Mesodermal cell (in vitro differentiated cells): ENCODE data around the gene SMIM10L2A.
"Not testable (repeated sequence)": the region's sequence is repeated elsewhere in the genome, so short reads cannot be mapped to it uniquely, and the experiment has no call there.

ENCODE experiments used
- H3K27ac ChIP-seq: 2 replicates; pipeline ENCODE4 v1.7.0; 2013; ENCODE audit warnings: mild to moderate bottlenecking, low read depth, low read length, moderate library complexity; ENCODE audit not compliant: severe bottlenecking
- H3K36me3 ChIP-seq: 2 replicates; pipeline ENCODE4 v1.7.1; 2013; ENCODE audit warnings: mild to moderate bottlenecking, low read length, moderate library complexity; ENCODE audit not compliant: control insufficient read depth, insufficient read depth
- H3K4me1 ChIP-seq: one replicate; pipeline ENCODE4 v1.7.1; 2013; ENCODE audit warnings: mild to moderate bottlenecking, low read length; ENCODE audit not compliant: insufficient read depth, control insufficient read depth, poor library complexity, severe bottlenecking
- H3K4me3 ChIP-seq: 2 replicates; pipeline ENCODE4 v1.7.0; 2013; ENCODE audit warnings: low read length, control low read depth, mild to moderate bottlenecking; ENCODE audit not compliant: insufficient read depth, poor library complexity, severe bottlenecking; ENCODE audit errors: extremely low read depth
- H3K9me3 ChIP-seq: 2 replicates; pipeline ENCODE4 v1.7.1; 2013; ENCODE audit warnings: mild to moderate bottlenecking, low read length, moderate library complexity; ENCODE audit not compliant: control insufficient read depth
- WGBS, 2 experiments: methylation state at CpG; one replicate each; pipeline ENCODE4 v1.1.5; 2013; ENCODE audit warnings: missing lambda C conversion rate in 2 of 2; ENCODE audit not compliant: insufficient coverage in 2 of 2; 5-methylcytosine and 5-hydroxymethylcytosine counted together

SMIM10L2A gene

GRCh38 chrX:135396109-135396508 is 25.6 kb upstream of the SMIM10L2A start:
- WGBS, 2 experiments, result 80 to 100% methylated on average over 1 of the region's 4 CpGs
- no peaks in the 10 kb centered on the region for H3K4me1 ChIP-seq
- no peaks in the 10 kb centered on the region for H3K36me3 ChIP-seq
- H3K9me3 ChIP-seq, result no peaks in the 10 kb centered on the region
- H3K27ac ChIP-seq, result no peak overlapping the region
- no peak overlapping the region for H3K4me3 ChIP-seq

GRCh38 chrX:135396566-135396965 is 25.2 kb upstream of the SMIM10L2A start:
- Histone ChIP-seq H3K27ac (no peak overlapping the region), H3K4me1 (no peaks in the 10 kb centered on the region), H3K36me3 (no peaks in the 10 kb centered on the region), H3K9me3 (no peaks in the 10 kb centered on the region), H3K4me3 (no peak overlapping the region)
- WGBS, 2 experiments, result 86 to 100% methylated on average over 1 to 2 of the region's 3 CpGs

- no peaks in the 10 kb centered on the region for H3K36me3 ChIP-seq
- WGBS, 2 experiments, result no CpG with 5 or more reads among the region's 2 CpGs
Measured at GRCh38 chrX:135397652-135398051, 24.1 kb upstream of the SMIM10L2A start.

GRCh38 chrX:135403374-135403773 is 18.4 kb upstream of the SMIM10L2A start:
- Histone ChIP-seq H3K9me3 (no peaks in the 10 kb centered on the region), H3K4me3 (no peak overlapping the region), H3K36me3 (no peaks in the 10 kb centered on the region), H3K4me1 (no peaks in the 10 kb centered on the region), H3K27ac (no peak overlapping the region)

More at GRCh38 chrX:135397652-135398051, 24.1 kb upstream of the SMIM10L2A start:
- H3K27ac ChIP-seq, result no peak overlapping the region
- H3K9me3 ChIP-seq, result no peaks in the 10 kb centered on the region
- no peaks in the 10 kb centered on the region for H3K4me1 ChIP-seq
- H3K4me3 ChIP-seq, result no peak overlapping the region

- not testable (repeated sequence) for H3K36me3 ChIP-seq, H3K9me3 ChIP-seq, H3K4me1 ChIP-seq, H3K4me3 ChIP-seq, H3K27ac ChIP-seq
- no CpG with 5 or more reads among the region's 12 CpGs for WGBS, 2 experiments
Measured at GRCh38 chrX:135406428-135406827, 15.3 kb upstream of the SMIM10L2A start.

GRCh38 chrX:135408794-135409193 is 12.9 kb upstream of the SMIM10L2A start:
- WGBS, 2 experiments, result no CpG with 5 or more reads among the region's 1 CpG
- H3K9me3 ChIP-seq, result no peaks in the 10 kb centered on the region
- no peak overlapping the region for H3K27ac ChIP-seq
- H3K4me3 ChIP-seq, result no peak overlapping the region
- no peaks in the 10 kb centered on the region for H3K36me3 ChIP-seq
- H3K4me1 ChIP-seq, result no peaks in the 10 kb centered on the region

GRCh38 chrX:135410861-135411627 is 10.7 kb upstream of the SMIM10L2A start:
- no peak overlapping the region for H3K4me3 ChIP-seq
- WGBS, 2 experiments, result 67 to 100% methylated on average over 1 of the region's 2 CpGs

GRCh38 chrX:135411893-135412292 is 9.9 kb upstream of the SMIM10L2A start:
- H3K4me3 ChIP-seq, result no peak overlapping the region
- no peaks in the 10 kb centered on the region for H3K9me3 ChIP-seq
- 100% methylated on average over 2 of the region's 3 CpGs for WGBS, 2 experiments
- no peak overlapping the region for H3K27ac ChIP-seq
- H3K36me3 ChIP-seq, result no peaks in the 10 kb centered on the region
- no peaks in the 10 kb centered on the region for H3K4me1 ChIP-seq

More at GRCh38 chrX:135410861-135411627, 10.7 kb upstream of the SMIM10L2A start:
- Histone ChIP-seq H3K9me3 (no peaks in the 10 kb centered on the region), H3K4me1 (no peaks in the 10 kb centered on the region), H3K27ac (no peak overlapping the region), H3K36me3 (no peaks in the 10 kb centered on the region)

GRCh38 chrX:135416546-135416945 is 5.2 kb upstream of the SMIM10L2A start:
- WGBS, 2 experiments, result 82% methylated on average over 2 of the region's 4 CpGs; no CpG with 5 or more reads in 1 of the 2 experiments
- Histone ChIP-seq H3K9me3 (no peaks in the 10 kb centered on the region), H3K27ac (no peak overlapping the region), H3K36me3 (no peaks in the 10 kb centered on the region), H3K4me1 (no peaks in the 10 kb centered on the region), H3K4me3 (no peak overlapping the region)

GRCh38 chrX:135420831-135421230 is 913 bp upstream of the SMIM10L2A start:
- 96 to 100% methylated on average over 2 to 5 of the region's 12 CpGs for WGBS, 2 experiments

GRCh38 chrX:135421537-135421931 is 210 bp upstream of the SMIM10L2A start:
- H3K36me3 ChIP-seq, result no peaks in the 10 kb centered on the region
- H3K9me3 ChIP-seq, result no peaks in the 10 kb centered on the region
- WGBS, 2 experiments, result 22% methylated on average over 4 of the region's 29 CpGs; no CpG with 5 or more reads in 1 of the 2 experiments
- H3K4me1 ChIP-seq, result no peaks in the 10 kb centered on the region
- peak overlapping the region; percentile 33 for H3K4me3 ChIP-seq
- no peak overlapping the region for H3K27ac ChIP-seq

More at GRCh38 chrX:135420831-135421230, 913 bp upstream of the SMIM10L2A start:
- Histone ChIP-seq H3K4me1 (no peaks in the 10 kb centered on the region), H3K27ac (no peak overlapping the region), H3K9me3 (no peaks in the 10 kb centered on the region), H3K4me3 (no peak overlapping the region), H3K36me3 (no peaks in the 10 kb centered on the region)
